Endothelial cell of umbilical vein (primary cell): Measurements from ENCODE around the gene ALDH1L1.

Source experiments
- CTCF ChIP-seq, 2 donors: IDR thresholded peaks; 1 replicate in 1 of 2; 2 replicates in 1 of 2; pipeline ENCODE4 v1.5.1; 2011; ENCODE audit warnings: low read length in 2 of 2, mild to moderate bottlenecking in 2 of 2, moderate library complexity in 2 of 2, control low read depth in 1 of 2, inconsistent platforms in 1 of 2, low read depth in 1 of 2; ENCODE audit not compliant: insufficient read depth in 1 of 2; ENCODE audit errors: extremely low read depth in 1 of 2
- EZH2 ChIP-seq: IDR thresholded peaks from 2 replicates; pipeline ENCODE4 v1.6.1; 2012; ENCODE audit warnings: borderline replicate concordance, low read depth, mild to moderate bottlenecking, moderate library complexity, low read length, inconsistent platforms; ENCODE audit not compliant: severe bottlenecking
- FOS ChIP-seq: IDR thresholded peaks from 2 replicates; pipeline ENCODE4 v1.6.1; 2011; ENCODE audit warnings: mild to moderate bottlenecking, low read length, moderate library complexity, borderline replicate concordance; ENCODE audit not compliant: insufficient read depth
- POLR2A ChIP-seq: IDR thresholded peaks from 2 replicates; pipeline ENCODE4 v1.6.1; 2012; ENCODE audit warnings: low read depth, mild to moderate bottlenecking, control low read depth, low read length
- POLR2AphosphoS5 ChIP-seq: IDR thresholded peaks from 2 replicates; pipeline ENCODE4 v1.6.1; 2012; ENCODE audit warnings: low read depth, mild to moderate bottlenecking, control low read depth, low read length, moderate library complexity; ENCODE audit not compliant: insufficient read depth

- TF ChIP-seq CTCF (IDR thresholded peaks at IDR 0.05; ENCODE audit: extremely low read depth in 1 of 2, insufficient read depth in 1 of 2, low read depth in 1 of 2, low read length in 2 of 2) (no peak), EZH2 (no peak), POLR2AphosphoS5 (no peak), FOS (no peak), POLR2A (no peak)
These were observed 19.1 kb downstream of the ALDH1L1 start for GRCh38 chr3:126161309-126161708.
